HCT116 (cell line): ENCODE measurements around the gene NELFB.

Experiments used
- ATF3 ChIP-seq: IDR thresholded peaks from 2 replicates; pipeline ENCODE4 v1.6.1; 2012
- CTCF ChIP-seq, 3 experiments: fragments of 200-600 bp in 1 of 3; sonication (generic) in 1 of 3; IDR thresholded peaks in 2 of 3; conservative IDR thresholded peaks in 1 of 3; 2 replicates each; pipeline ENCODE4 v1.5.1; 2012 to 2017; ENCODE audit warnings: low read depth in 2 of 3, low read length in 2 of 3, antibody characterized with exemption in 1 of 3, borderline replicate concordance in 1 of 3, control low read depth in 1 of 3, mild to moderate bottlenecking in 1 of 3, mixed read lengths in 1 of 3, mixed run types in 1 of 3, moderate library complexity in 1 of 3; ENCODE audit not compliant: insufficient read depth in 1 of 3
- FOSL1 ChIP-seq: IDR thresholded peaks from 2 replicates; pipeline ENCODE4 v1.6.1; 2012; ENCODE audit warnings: low read depth
- MAX ChIP-seq: IDR thresholded peaks from 2 replicates; pipeline ENCODE4 v1.6.1; 2012
- POLR2A ChIP-seq: IDR thresholded peaks from 2 replicates; pipeline ENCODE4 v1.7.0; 2011; ENCODE audit warnings: borderline replicate concordance; ENCODE audit not compliant: insufficient read depth, insufficient read length; ENCODE audit errors: extremely low read depth
- POLR2AphosphoS5 ChIP-seq: IDR thresholded peaks from 2 replicates; pipeline ENCODE4 v1.6.1; 2011; ENCODE audit warnings: mild to moderate bottlenecking, low read depth, low read length, moderate library complexity
- RAD21 ChIP-seq: IDR thresholded peaks from 2 replicates; pipeline ENCODE4 v1.6.1; 2012; ENCODE audit warnings: low read depth, mild to moderate bottlenecking
- REST ChIP-seq: IDR thresholded peaks from 2 replicates; pipeline ENCODE4 v1.6.1; 2012; ENCODE audit warnings: low read depth
- SP1 ChIP-seq: IDR thresholded peaks from 2 replicates; pipeline ENCODE4 v1.6.1; 2012; ENCODE audit warnings: low read depth
- ZBTB33 ChIP-seq: IDR thresholded peaks from 2 replicates; pipeline ENCODE4 v1.6.1; 2011; ENCODE audit warnings: mild to moderate bottlenecking, low read length, moderate library complexity; ENCODE audit not compliant: insufficient replicate concordance; ENCODE audit errors: extremely low read depth
- ZFX ChIP-seq: fragments of 450-650 bp; IDR thresholded peaks from 2 replicates; pipeline ENCODE4 v1.6.1; 2017
- ZNF274 ChIP-seq: fragments of 200-500 bp; sonication (Bioruptor generic); IDR thresholded peaks from 2 replicates; pipeline ENCODE4 v1.6.1; 2014; ENCODE audit warnings: mild to moderate bottlenecking, low read depth, low read length, inconsistent platforms

GRCh38 chr9:137245450-137246421, 9.4 kb upstream of the NELFB start:
- TF ChIP-seq POLR2AphosphoS5 (no peak), CTCF (IDR thresholded peaks at IDR 0.05 in 2 of 3, conservative IDR thresholded peaks at IDR 0.05 in 1 of 3; ENCODE audit: borderline replicate concordance in 1 of 3, insufficient read depth in 1 of 3, low read depth in 2 of 3, low read length in 2 of 3) (no peak), MAX (no peak), ZNF274 (no peak), POLR2A (no peak), REST (no peak), ATF3 (no peak), ZBTB33 (no peak), SP1 (no peak), FOSL1 (no peak), RAD21 (no peak), ZFX (no peak)
